Stimulated activated CD4-positive, alpha-beta T cell treated with anti-CD3 and anti-CD28 coated beads, TNF-alpha, amount 100 ng/mL, for 4 hours (primary cell): ENCODE data around the gene PCDHA1.

Experiments
- DNase-seq, 3 experiments: peaks; one replicate each; pipeline ENCODE4 v3.0.0-alpha.2; 2020; ENCODE audit warnings: low read depth in 3 of 3

The PCDHA1 gene

GRCh38 chr5:141042555-141042954 is 256.6 kb downstream of the PCDHA1 start:
- DNase-seq = no peak

GRCh38 chr5:141050622-141051520 is 264.9 kb downstream of the PCDHA1 start, which contains the start of gene PCDHB1:
Gene PCDHB1, plus strand, starts transcription at chr5:141051374. Its CDS starts 97 bp downstream, at chr5:141051471.
- no peak for DNase-seq

- DNase-seq = no peak
Measured at GRCh38 chr5:141051521-141051866, 265.6 kb downstream of the PCDHA1 start.
